GM19099 (cell line): Measurements from ENCODE around the gene TPD52L2.

Experiments
- POLR2A ChIP-seq: IDR thresholded peaks from 3 replicates; pipeline ENCODE4 v1.6.1; 2011; ENCODE audit warnings: low read depth; ENCODE audit not compliant: insufficient read length; ENCODE audit errors: extremely low read depth

Gene TPD52L2

DNA sequence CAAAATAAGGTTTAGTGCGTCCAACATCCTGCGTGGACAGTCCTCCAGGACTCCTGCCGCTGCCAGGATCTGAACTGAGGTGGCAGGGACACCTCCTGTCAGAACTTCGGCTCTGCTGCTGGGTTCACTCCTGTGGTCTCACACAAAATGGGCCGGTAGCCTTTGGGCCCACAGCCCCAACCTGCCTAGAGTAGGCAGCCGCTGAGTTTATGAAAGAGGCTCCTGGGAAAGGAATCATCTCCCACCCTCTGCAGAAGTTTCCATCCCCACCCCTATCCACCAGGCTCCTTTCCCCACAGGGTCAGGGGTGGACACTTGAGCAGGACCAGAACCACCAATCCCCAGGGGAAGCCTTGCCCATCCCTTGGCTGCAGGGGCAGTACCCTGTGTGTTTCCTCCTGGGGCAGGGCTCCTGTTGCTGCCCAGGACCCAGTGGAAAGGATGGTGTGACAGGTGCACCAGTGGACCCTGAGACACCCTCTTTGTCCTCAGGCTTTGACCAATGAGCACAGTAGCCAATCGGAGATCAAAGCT lies 5.8 kb upstream of the TPD52L2 start:
- TF ChIP-seq POLR2A, result no peak

DNA sequence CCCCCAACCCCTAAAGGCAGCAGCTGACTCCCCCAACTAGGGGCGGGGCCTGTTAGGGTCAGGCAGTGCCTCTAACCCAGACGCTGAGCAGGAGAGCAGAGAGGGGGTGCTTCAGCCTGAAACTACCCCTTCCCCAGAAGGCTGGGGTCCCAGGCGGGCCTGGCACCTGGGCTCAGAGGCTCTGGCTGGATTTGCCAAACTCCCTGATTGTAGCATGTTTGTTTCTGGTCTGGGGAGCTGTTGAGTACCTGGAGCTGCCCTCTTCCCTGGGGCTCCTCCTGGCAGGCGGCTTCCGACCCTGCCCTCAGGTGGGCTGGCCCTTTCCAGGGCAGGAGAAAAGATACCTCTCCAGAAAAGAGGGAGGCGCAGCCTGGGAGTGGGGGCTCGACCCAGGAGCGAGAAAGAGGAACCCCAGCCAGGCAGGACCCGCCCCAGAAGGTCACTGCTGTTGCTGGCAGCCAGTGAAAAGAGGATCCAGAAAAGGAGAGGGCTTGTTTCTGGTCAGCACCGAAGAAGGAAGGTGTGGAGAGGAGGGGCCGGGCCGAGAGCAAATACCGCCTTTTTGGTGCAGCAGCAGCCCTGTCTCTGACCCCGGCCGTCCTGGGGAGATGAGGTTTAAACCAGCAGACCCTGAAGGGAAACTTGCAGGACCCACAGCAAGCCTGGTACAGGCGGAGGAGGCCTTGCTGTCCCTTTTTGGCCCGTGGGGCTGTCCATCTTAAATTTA lies 4.6 kb upstream of the TPD52L2 start:
- TF ChIP-seq POLR2A, result no peak

DNA sequence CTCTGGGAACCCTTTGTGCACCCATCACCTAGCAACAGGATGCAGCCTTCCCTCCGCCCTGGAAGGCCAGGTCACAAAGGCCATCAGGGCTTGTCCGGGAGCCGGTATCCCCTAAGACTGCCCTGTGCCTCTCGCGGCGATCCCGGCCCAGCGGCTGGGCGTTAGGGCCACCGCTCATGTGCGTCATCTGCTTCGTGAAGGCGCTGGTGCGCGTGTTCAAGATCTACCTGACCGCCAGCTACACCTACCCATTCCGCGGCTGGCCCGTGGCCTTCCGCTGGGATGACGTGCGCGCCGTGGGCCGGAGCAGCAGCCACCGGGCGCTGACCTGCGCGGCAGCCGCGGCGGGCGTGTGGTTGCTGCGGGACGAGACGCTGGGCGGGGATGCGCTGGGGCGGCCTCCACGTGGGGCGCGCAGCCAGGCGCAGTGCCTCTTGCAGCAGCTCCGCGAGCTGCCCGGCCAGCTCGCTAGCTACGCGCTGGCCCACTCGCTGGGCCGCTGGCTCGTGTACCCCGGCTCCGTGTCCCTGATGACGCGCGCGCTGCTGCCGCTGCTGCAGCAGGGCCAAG lies 3.6 kb upstream of the TPD52L2 start, which contains the start of gene ABHD16B:
Gene ABHD16B (plus strand): TSS at position 134 of the 570 bp plus-strand sequence. CDS start 43 bp downstream, at position 177.
- no peak for TF ChIP-seq POLR2A

DNA sequence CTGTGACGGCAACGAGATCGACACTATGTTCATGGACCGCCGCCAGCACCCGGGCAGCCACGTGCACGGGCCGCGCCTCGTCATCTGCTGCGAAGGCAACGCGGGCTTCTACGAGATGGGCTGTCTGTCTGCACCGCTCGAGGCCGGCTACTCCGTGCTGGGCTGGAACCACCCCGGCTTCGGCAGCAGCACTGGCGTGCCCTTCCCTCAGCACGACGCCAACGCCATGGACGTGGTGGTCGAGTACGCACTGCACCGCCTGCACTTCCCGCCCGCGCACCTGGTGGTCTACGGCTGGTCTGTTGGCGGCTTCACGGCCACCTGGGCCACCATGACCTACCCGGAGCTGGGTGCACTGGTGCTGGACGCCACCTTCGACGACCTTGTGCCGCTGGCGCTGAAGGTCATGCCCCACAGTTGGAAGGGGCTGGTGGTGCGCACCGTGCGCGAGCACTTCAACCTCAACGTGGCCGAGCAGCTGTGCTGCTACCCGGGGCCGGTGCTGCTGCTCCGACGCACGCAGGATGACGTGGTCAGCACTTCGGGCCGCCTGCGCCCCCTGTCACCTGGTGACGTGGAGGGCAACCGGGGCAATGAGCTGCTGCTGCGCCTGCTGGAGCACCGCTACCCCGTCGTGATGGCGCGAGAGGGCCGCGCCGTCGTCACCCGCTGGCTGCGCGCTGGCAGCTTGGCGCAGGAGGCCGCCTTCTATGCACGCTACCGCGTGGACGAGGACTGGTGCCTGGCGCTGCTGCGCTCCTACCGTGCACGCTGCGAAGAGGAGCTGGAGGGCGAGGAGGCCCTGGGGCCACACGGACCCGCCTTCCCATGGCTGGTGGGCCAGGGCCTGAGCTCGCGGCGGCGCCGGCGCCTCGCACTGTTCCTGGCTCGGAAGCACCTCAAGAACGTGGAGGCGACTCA lies 2.8 kb upstream of the TPD52L2 start:
- TF ChIP-seq POLR2A, result no peak

DNA sequence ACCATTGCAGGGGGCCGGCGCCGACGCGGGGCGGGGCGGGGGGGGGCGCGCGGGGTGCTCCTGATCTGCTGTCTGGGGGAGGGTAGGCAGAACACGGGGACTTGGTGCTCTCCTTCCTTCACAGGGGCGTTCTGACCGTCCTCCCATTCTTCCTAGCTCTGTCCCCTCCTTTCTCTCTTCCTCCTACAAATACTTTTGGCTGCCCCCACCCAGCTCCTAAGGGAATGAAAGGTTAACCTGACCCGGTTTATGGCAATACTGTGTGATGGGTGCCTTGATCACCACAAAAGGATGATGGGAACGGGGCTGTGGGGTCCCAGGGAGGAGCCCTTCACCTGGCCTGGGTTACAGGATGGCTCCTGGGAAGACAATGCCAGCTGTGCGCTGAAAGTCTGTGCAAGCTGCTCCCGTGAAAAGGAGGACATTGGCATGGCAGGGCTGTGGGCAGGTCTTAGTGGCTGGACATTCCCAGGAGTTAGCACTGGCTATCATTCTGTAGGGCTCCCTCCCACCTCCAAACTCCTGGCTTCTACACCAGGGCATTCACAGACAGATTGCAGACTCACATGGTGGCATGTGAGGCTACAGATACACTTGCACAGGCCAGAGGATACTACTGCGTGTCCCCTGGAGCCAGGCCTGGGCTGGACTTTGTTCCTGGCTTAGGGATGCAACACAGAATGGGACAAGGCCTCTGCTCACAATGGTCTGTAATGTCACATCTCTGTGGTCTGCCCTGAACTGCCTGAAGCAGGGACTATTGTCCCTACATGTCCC lies 1.9 kb upstream of the TPD52L2 start:
- TF ChIP-seq POLR2A, result no peak

DNA sequence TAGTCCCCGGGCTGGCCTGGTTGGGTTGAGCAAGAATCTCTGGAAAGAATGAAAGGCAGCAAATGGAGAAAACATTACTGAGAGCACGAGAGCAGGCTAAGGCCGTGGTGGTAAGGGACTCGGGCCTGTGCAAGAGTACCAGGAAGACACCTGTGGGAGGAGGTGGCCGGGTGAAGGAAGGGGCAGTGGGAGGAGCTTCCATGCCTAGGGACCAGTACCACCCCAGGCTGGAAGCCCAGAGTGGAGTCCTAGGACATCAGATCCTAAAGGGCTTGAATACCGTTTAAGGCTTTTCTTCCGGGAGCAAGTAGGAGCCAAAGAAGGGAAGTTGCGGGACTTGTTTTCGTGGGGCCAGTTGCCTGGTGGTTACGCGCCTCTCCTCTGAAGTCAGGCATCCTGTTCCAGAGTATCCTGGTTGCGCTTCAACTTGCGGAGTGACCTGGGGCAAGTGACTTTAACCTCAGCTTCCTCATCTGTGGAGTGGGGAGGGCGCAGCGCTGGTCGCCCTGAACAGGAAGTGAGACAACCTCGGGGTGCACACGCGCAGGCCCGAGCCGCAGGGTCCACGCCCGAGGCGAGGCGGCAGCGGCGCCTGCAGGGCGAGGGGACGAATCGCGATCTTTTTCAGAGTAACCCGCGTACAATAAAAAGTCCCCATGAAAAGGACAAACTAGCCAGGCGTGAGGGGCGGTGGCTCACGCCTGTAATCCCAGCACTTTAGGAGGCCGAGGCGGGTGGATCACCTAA lies 1.1 kb upstream of the TPD52L2 start:
- TF ChIP-seq POLR2A, result peak; percentile 78

DNA sequence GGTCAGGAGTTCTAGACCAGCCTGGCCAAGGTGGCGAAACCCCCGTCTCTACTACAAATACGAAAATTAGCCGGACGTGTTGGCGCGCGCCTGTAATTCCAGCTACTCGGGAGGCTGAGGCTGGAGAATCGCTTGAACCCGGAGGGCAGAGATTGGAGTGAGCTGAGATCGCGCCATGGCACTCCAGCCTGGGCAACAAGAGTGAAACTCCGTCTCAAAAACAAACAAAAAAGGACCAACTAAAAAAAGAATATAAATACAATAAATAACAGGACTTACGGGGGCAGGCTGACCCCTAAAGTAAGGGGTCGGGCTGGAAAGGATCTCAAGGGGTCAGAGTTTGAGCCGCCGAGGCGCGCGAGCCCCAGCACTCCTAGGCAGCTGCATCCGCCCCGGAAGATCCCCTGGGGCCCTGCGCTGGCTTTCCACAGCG lies 509 bp upstream of the TPD52L2 start:
- TF ChIP-seq POLR2A, result no peak

DNA sequence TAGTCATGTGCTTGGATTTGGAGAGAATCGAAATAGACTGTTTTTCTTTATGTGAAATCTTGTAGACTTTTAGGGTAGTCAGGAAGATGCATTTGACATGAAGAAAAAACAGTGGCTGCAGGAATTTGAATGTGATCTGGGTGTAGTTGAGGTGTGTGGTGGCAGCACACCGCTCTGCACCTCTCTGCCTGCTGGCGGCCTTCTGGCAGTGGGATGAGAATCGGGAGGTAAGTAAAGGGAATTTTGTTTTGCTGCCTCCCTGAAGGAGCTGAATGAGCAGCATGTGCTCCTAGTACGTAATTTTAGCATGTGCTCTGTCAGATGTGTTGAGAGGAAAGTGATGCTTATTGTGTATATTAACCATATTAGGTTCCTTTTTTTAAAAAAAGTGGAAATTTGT lies 3.2 kb downstream of the TPD52L2 start:
- TF ChIP-seq POLR2A, result no peak

DNA sequence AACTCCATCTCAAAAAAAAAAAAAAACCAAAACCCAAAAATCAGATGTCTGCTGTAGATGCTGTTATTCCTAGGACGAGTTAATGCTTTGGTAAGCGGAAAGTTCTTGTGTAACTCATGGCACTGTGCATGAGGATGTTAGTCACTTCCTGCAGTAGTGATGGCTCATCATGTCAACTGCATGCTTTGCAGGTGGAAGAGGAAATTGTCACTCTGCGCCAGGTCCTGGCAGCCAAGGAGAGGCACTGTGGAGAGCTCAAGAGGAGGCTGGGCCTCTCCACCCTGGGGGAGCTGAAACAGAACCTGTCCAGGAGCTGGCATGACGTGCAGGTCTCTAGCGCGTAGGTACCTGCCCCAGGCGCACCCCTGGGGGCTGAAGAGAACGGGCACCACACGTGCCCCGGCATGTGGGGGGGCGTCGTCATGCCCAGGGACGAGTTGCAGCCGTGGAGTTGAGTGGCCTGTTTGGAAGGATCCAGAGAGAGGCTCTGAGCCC lies 8.5 kb downstream of the TPD52L2 start:
- TF ChIP-seq POLR2A, result no peak

DNA sequence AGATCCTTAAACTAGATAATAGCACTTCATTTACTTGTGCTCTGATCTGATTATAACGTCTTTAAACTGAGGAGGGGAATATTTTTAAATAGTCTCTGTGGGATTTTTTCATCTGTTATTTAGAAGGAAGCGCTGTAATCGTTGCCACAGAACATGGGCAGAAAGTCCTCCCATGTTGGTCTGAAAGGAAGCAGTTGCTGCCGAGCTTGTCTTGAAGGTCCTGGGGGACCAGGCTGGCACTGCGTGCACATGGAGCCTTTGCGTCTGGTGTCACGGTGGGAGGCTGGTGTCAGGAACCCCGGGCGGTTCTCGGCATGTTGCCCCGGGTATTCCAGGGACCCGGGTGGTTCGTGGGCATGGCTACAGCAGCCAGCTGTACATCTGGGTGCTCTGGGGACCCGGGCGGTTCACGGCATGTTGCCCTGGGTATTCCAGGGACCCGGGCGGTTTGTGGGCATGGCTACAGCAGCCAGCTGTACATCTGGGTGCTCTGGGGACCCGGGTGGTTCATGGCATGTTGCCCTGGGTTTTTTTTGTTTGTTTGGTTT lies 11.5 kb downstream of the TPD52L2 start:
- no peak for TF ChIP-seq POLR2A

DNA sequence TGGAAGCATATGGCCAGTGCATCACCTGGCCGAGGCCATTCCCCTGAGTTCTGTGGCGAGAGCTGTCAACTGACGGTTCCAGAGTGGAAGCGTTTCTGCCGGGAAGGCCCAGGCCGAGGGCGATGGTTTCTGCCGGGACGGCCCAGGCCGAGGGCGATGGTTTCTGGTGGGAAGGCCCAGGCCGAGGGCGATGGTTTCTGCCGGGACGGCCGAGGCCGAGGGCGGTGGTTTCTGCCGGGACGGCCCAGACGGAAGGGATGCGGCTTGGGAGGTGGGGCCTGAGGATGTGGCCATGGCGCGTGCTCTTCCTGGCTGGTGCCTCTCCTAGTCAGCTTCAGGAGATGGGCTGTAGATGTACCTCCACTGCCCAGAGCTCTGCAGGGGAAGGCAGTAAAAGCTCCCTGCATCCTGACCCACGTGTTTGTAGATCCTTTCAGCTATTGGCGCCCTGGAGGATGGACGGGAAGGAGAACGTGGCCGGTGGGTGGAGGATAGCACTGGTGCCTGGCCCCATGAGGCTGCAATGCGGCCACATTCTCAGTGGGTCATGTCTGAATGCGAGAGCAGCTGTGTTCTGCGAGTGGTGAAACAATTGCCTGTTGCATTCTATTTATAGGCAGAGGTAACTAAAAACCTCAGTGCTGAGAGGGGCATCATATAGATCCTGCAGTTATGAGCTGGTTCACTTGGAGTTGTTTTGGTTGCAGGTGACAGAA lies 12.8 kb downstream of the TPD52L2 start:
- TF ChIP-seq POLR2A, result no peak

DNA sequence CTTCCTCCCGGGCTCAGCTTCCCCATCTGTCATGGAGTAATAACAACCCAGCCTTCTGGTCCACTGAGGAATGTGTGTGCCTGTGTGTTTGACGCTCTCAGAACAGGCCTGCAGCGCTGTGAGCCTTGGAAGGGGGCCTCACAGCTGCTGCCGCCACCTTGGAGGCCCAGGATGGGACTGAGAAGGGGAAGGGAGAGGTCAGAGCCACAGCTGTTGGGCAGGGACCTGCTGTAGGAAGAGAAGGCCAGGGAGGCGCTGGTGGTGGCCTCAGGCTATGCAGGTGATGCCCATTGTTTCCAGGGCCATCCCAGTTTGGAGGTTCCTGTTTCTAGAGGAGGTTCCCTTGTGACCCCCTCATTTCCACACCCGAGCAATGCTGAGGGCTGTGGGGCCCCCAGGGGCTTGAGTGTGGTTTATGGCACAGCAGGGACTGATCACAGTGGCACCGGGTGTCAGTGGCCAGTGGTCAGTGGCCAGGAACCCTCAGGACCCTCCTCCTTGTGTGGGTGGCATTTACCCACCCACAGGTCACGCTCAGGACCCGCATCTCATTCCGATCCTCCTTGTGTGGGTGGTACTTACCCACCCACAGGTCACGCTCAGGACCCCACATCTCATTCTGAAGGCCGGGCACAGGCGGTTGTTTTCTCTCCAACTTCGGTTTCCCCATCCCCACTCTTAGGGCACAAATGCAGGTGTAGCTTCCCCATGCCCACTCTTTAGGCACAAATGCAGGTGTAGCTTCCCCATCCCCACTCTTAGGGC lies 14.0 kb downstream of the TPD52L2 start:
- no peak for TF ChIP-seq POLR2A
